ENCODE results near the gene AFF3. TPM values are rescaled to one million over a fixed set of nuclear protein-coding genes. Genes with fewer than 3 reads are reported as not detected.

The AFF3 gene
- total RNA-seq, 1 experiment from 2014 or later = 0.22 TPM

DNA sequence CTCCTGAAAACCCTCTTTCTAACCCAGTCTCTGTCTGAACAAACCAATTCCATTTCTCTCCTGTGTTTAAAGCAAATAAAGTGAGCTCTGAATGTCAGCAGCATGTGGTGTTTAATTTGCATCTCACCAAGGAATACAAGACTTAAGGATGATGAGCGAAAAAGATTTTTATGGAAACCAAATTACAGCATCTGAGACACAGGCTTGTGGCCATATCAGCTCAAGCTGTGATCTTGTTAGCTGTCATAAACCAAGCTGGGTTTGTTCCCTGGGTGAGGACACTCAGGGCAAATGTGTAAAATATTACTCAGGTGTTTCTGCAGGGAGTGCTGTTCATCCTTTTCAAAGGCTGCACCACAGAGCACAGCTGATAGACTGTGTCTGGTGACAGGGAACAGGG lies 523.2 kb downstream of the AFF3 start:
- Mint-ChIP-seq H3K4me1 (no peaks in the 10 kb centered on the region), H3K36me3 (ENCODE audit: insufficient read depth in 1 of 3, low read depth in 3 of 3) (no peaks in the 10 kb centered on the region; a peak in 1 of 7 replicates), H3K9me3 (0 out of 5 replicates have a peak, but pooled peaks cover 0 to 2% of the 10 kb centered on the region in 2 experiments), H3K27me3 (ENCODE audit: low read depth) (peaks cover 5% of the 10 kb centered on the region; the same call in 1 of the 2 replicates), H3K4me3 (no peak overlapping the region), H3K27ac (no peak overlapping the region)
- no peaks in the 10 kb centered on the region for H3K79me2 ChIP-seq (ENCODE audit: insufficient read depth, low read length)
- TF ChIP-seq, protein P1, sequence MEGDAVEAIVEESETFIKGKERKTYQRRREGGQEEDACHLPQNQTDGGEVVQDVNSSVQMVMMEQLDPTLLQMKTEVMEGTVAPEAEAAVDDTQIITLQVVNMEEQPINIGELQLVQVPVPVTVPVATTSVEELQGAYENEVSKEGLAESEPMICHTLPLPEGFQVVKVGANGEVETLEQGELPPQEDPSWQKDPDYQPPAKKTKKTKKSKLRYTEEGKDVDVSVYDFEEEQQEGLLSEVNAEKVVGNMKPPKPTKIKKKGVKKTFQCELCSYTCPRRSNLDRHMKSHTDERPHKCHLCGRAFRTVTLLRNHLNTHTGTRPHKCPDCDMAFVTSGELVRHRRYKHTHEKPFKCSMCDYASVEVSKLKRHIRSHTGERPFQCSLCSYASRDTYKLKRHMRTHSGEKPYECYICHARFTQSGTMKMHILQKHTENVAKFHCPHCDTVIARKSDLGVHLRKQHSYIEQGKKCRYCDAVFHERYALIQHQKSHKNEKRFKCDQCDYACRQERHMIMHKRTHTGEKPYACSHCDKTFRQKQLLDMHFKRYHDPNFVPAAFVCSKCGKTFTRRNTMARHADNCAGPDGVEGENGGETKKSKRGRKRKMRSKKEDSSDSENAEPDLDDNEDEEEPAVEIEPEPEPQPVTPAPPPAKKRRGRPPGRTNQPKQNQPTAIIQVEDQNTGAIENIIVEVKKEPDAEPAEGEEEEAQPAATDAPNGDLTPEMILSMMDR (conservative IDR thresholded peaks at IDR 0.05) = no peak
- H3K9ac ChIP-seq (ENCODE audit: extremely low read depth, insufficient read length, low read length) = no peak overlapping the region
- no peak overlapping the region for H2BK120ac ChIP-seq (ENCODE audit: low read depth, low read length, poor library complexity, severe bottlenecking)
- no peak overlapping the region for H4K91ac ChIP-seq (ENCODE audit: insufficient read length, low read depth, low read length)
- no peaks in the 10 kb centered on the region for H3K4me1 ChIP-seq (ENCODE audit: insufficient read depth, low read length)
- H3K18ac ChIP-seq (ENCODE audit: insufficient read length, low read depth, low read length) = no peak overlapping the region
- no peaks in the 10 kb centered on the region for H3K9me3 ChIP-seq (ENCODE audit: control insufficient read depth, low read depth, low read length)
- whole genome bisulfite sequencing (ENCODE audit: extremely low coverage, insufficient read length, low lambda C conversion rate) = no CpG with 5 or more reads among the region's 1 CpG
- H3K27ac ChIP-seq (ENCODE audit: insufficient read length, low read depth, low read length) = no peak overlapping the region
- no peak overlapping the region for H2BK15ac ChIP-seq (ENCODE audit: low read depth, low read length)
- no peak for DNase-seq
- no peak overlapping the region for H2AK5ac ChIP-seq (ENCODE audit: insufficient read length, low read length)
- H3K4ac ChIP-seq (ENCODE audit: low read depth, low read length) = no peak overlapping the region
- no peak overlapping the region for H4K5ac ChIP-seq (ENCODE audit: insufficient read length, low read depth, low read length)
- H3K27me3 ChIP-seq (ENCODE audit: insufficient read depth, low read length) = no peaks in the 10 kb centered on the region
- H2BK20ac ChIP-seq (ENCODE audit: low read depth, low read length, poor library complexity, severe bottlenecking) = no peak overlapping the region
- no peak overlapping the region for H2BK12ac ChIP-seq (ENCODE audit: insufficient read length, low read depth, low read length)
- no peak overlapping the region for H2BK5ac ChIP-seq (ENCODE audit: insufficient read length, low read length)
- no peak overlapping the region for H3K14ac ChIP-seq (ENCODE audit: insufficient read depth, low read length)
- no peak overlapping the region for H2AFZ ChIP-seq (ENCODE audit: low read length)
- H4K20me1 ChIP-seq (ENCODE audit: control insufficient read depth, insufficient read depth, insufficient read length) = no peaks in the 10 kb centered on the region
- H3K23me2 ChIP-seq (ENCODE audit: insufficient read length, low read depth, low read length, poor library complexity, severe bottlenecking) = no peaks in the 10 kb centered on the region
- H3K23ac ChIP-seq (ENCODE audit: insufficient read length, low read depth, low read length) = no peak overlapping the region
- no peak overlapping the region for H3K4me2 ChIP-seq (ENCODE audit: insufficient read depth, insufficient read length, low read length)
- H3T11ph ChIP-seq (ENCODE audit: low read length) = no peak overlapping the region
- no peak overlapping the region for H4K8ac ChIP-seq (replicated peaks; ENCODE audit: insufficient read length, low read depth, low read length)
- H3K79me1 ChIP-seq (ENCODE audit: insufficient read depth, low read depth, low read length, poor library complexity, severe bottlenecking) = no peaks in the 10 kb centered on the region
- no peak overlapping the region for H3K56ac ChIP-seq (ENCODE audit: insufficient read length, low read depth, low read length)
